ENCODE measurements around the gene RETN.

Gene RETN

GRCh38 chr19:7668842-7669241 lies at the start of gene RETN:
TSS of gene RETN (plus strand) at chr19:7669049. CDS start at chr19:7669327, 278 bp downstream.
- in situ Hi-C loops (cut with HindIII; ENCODE audit: low sequenced_read_pairs): no loop called here

GRCh38 chr19:7619671-7620441 lies 49.0 kb upstream of the RETN start:
- in situ Hi-C loops (cut with HindIII; ENCODE audit: low sequenced_read_pairs): no loop called here

GRCh38 chr19:7620442-7621412 lies 48.1 kb upstream of the RETN start:
- in situ Hi-C loops (cut with HindIII; ENCODE audit: low sequenced_read_pairs): no loop called here

GRCh38 chr19:7622933-7623685 lies 45.7 kb upstream of the RETN start:
- in situ Hi-C loops (cut with HindIII; ENCODE audit: low sequenced_read_pairs): no loop called here

- in situ Hi-C loops (cut with HindIII; ENCODE audit: low sequenced_read_pairs): no loop called here
Observed at GRCh38 chr19:7623725-7624603, 44.9 kb upstream of the RETN start.

- in situ Hi-C loops (cut with HindIII; ENCODE audit: low sequenced_read_pairs): no loop called here
Observed at GRCh38 chr19:7624810-7625209, 44.0 kb upstream of the RETN start.

GRCh38 chr19:7625763-7626372 lies 43.0 kb upstream of the RETN start:
- in situ Hi-C loops (cut with HindIII; ENCODE audit: low sequenced_read_pairs): no loop called here

- in situ Hi-C loops (cut with HindIII; ENCODE audit: low sequenced_read_pairs): no loop called here
Observed at GRCh38 chr19:7627166-7627565, 41.7 kb upstream of the RETN start.

- in situ Hi-C loops (cut with HindIII; ENCODE audit: low sequenced_read_pairs): no loop called here
Observed at GRCh38 chr19:7628589-7629311, 40.1 kb upstream of the RETN start.

- in situ Hi-C loops (cut with HindIII; ENCODE audit: low sequenced_read_pairs): no loop called here
Observed at GRCh38 chr19:7629347-7630054, 39.3 kb upstream of the RETN start, which contains the start of the genes PET100 and XAB2. TSS of gene PET100 (plus strand) at chr19:7629793. CDS start at chr19:7629834, 41 bp downstream. TSS of gene XAB2 (minus strand) at chr19:7629545. CDS start at chr19:7629527, 18 bp downstream.

- in situ Hi-C loops (cut with HindIII; ENCODE audit: low sequenced_read_pairs): no loop called here
Observed at GRCh38 chr19:7631577-7631976, 37.3 kb upstream of the RETN start.

GRCh38 chr19:7632340-7633203 lies 36.3 kb upstream of the RETN start:
- in situ Hi-C loops (cut with HindIII; ENCODE audit: low sequenced_read_pairs): no loop called here

- in situ Hi-C loops (cut with HindIII; ENCODE audit: low sequenced_read_pairs): no loop called here
Observed at GRCh38 chr19:7633698-7634097, 35.2 kb upstream of the RETN start, which contains the start of gene PCP2. TSS of gene PCP2 (minus strand) at chr19:7633719. CDS start at chr19:7633457, 262 bp downstream.

GRCh38 chr19:7635670-7636069 lies 33.2 kb upstream of the RETN start:
- in situ Hi-C loops (cut with HindIII; ENCODE audit: low sequenced_read_pairs): no loop called here

- in situ Hi-C loops (cut with HindIII; ENCODE audit: low sequenced_read_pairs): no loop called here
Observed at GRCh38 chr19:7636317-7636690, 32.5 kb upstream of the RETN start.

GRCh38 chr19:7636691-7637373 lies 32.0 kb upstream of the RETN start, which contains the start of gene STXBP2:
TSS of gene STXBP2 (plus strand) at chr19:7637110. CDS start at chr19:7637150, 40 bp downstream.
- in situ Hi-C loops (cut with HindIII; ENCODE audit: low sequenced_read_pairs): no loop called here
